Pancreas (tissue), 10 donors: ENCODE measurements around the gene SMYD3. TPM values are rescaled to one million over a fixed set of nuclear protein-coding genes. Genes with fewer than 3 reads are reported as not detected.
"Not testable (repeated sequence)": the region's sequence is repeated elsewhere in the genome, so short reads cannot be mapped to it uniquely, and the experiment has no call there.

Experiments
- ATAC-seq, 4 donors: fragments of 200-7000 bp; cut with Tn5 transposase; one replicate each; pipeline versions ENCODE4 v1.8.0 to v1.9.1; 2020; ENCODE audit warnings: mild to moderate bottlenecking in 4 of 4, moderate library complexity in 4 of 4
- DNase-seq, 6 donors: peaks; one replicate each; pipeline ENCODE4 v3.0.0-alpha.2; 2020
- FAIRE-seq: peaks from 2 replicates; lab custom pipeline; 2012; peaks lifted over from hg19 to GRCh38; lab: Jason Lieb, UNC
- H3K27ac ChIP-seq, 4 donors: fragments of 200-600 bp; sonication (generic); 1 replicate in 3 of 4; 2 replicates in 1 of 4; pipeline versions ENCODE4 v1.5.0 to v1.8.0; 2020
- H3K27me3 ChIP-seq, 4 donors: fragments of 200-600 bp; one replicate each; pipeline ENCODE4 v1.8.0; 2021
- H3K36me3 ChIP-seq, 3 donors: fragments of 200-600 bp; sonication (generic) in 1 of 3; one replicate each; pipeline versions ENCODE4 v1.5.0 to v1.8.0; 2020 to 2021
- H3K4me1 ChIP-seq, 3 donors: fragments of 200-600 bp; one replicate each; pipeline ENCODE4 v1.8.0; 2021
- H3K4me3 ChIP-seq, 4 donors: fragments of 200-600 bp; sonication (generic) in 2 of 4; one replicate each; pipeline versions ENCODE4 v1.5.0 to v1.8.0; 2020 to 2021
- H3K9me3 ChIP-seq, 4 donors: fragments of 200-600 bp; one replicate each; pipeline ENCODE4 v1.8.0; 2021
- CTCF ChIP-seq, 4 donors: fragments of 200-600 bp; sonication (generic) in 3 of 4; IDR thresholded peaks; one replicate each; pipeline versions ENCODE4 v1.5.0 to v1.8.0; 2021; ENCODE audit warnings: antibody characterized with exemption in 4 of 4
- WGBS, 2 donors: extraction: QIAGEN DNeasy Blood & Tissue Kit; methylation state at CpG; one replicate each; pipeline ENCODE4 v1.1.7; 2013; 5-methylcytosine and 5-hydroxymethylcytosine counted together
- intact Hi-C, 3 donors: fragments of 100-400 bp; cut with DNase I; formaldehyde crosslinking; loops; one replicate each; pipeline versions ENCODE4 v1.11.1 to v1.14.2; 2022
- polyA plus RNA-seq, 2 donors: library from polyadenylated mRNA; stranded (reverse); fragments of 200-250 nt; gene quantifications; one replicate each; pipeline ENCODE4 v1.2.3, GENCODE V29; 2013
- total RNA-seq, 6 donors: library from RNA; stranded (reverse); fragmentation: NEBNext Ultra II Directional in 4 of 6; extraction: Animal tissue kit (Norgen Biotek cat#: 25700) in 4 of 6; gene quantifications; one replicate each; pipeline versions ENCODE4 v1.2.1 to v1.2.4, GENCODE V29; 2021 to 2023
- donor health status: healthy with polysubstance abuse.
- donor health status: DM: no; HTN: no; CAD: no; lungs with moderate emphysema.
- donor health status: DM: no; HTN: no; CAD: no.
- donor health status: control.
- donor health status: control.
- donor health status: Bipolar disorder and iron deficiency.
- donor health status: DM: yes; HTN: yes; CAD: no.
- donor health status: DM: no; HTN: no; CAD: no.
- donor health status: DM: no; HTN: no; CAD: no.
- donor health status: DM: yes; HTN: yes; CAD: no.

SMYD3 gene
- total and polyA plus RNA-seq, 8 donors: 4.6 to 10.5 (median 6.7) TPM

GRCh38 chr1:246034630-246035029 is 472.4 kb downstream of the SMYD3 start:
- 89% methylated on average over 12 of the region's 12 CpGs for WGBS, 2 donors
- no peak overlapping the region for H3K27ac ChIP-seq
- TF ChIP-seq CTCF (IDR thresholded peaks at IDR 0.05): no peak
- H3K27me3 ChIP-seq: no peaks in the 10 kb centered on the region
- ATAC-seq: no peak
- intact Hi-C loops: no loop called here
- peaks cover 0 to 7% (median 0%) of the 10 kb centered on the region in 3 donors for H3K4me1 ChIP-seq
- H3K9me3 ChIP-seq: no peaks in the 10 kb centered on the region
- H3K36me3 ChIP-seq: no peaks in the 10 kb centered on the region
- no peak for FAIRE-seq
- no peak for DNase-seq
- H3K4me3 ChIP-seq: no peak overlapping the region

GRCh38 chr1:246032984-246033383 is 474.1 kb downstream of the SMYD3 start:
- no peak for DNase-seq
- intact Hi-C loops: no loop called here
- no peak for ATAC-seq
- no peak overlapping the region for H3K27ac ChIP-seq
- H3K9me3 ChIP-seq: no peaks in the 10 kb centered on the region
- FAIRE-seq: no peak
- no peak for TF ChIP-seq CTCF (IDR thresholded peaks at IDR 0.05)
- WGBS, 2 donors: 91 to 96% methylated on average over 1 of the region's 1 CpG
- no peak overlapping the region for H3K4me3 ChIP-seq
- no peaks in the 10 kb centered on the region for H3K27me3 ChIP-seq
- no peaks in the 10 kb centered on the region for H3K36me3 ChIP-seq
- H3K4me1 ChIP-seq: peaks cover 0 to 4% (median 0%) of the 10 kb centered on the region in 3 donors

GRCh38 chr1:246032031-246032551 is 475.0 kb downstream of the SMYD3 start:
- Histone ChIP-seq H3K27me3 (no peaks in the 10 kb centered on the region), H3K4me3 (no peak overlapping the region), H3K36me3 (no peaks in the 10 kb centered on the region), H3K9me3 (no peaks in the 10 kb centered on the region), H3K27ac (no peak overlapping the region), H3K4me1 (peaks cover 0 to 4% (median 0%) of the 10 kb centered on the region in 3 donors)
- ATAC-seq (peak in 3 of 4 donors; percentile 24 to 49 (median 32)), FAIRE-seq (no peak), DNase-seq (no peak)
- intact Hi-C loops: no loop called here
- WGBS, 2 donors: 30 to 38% methylated on average over 3 of the region's 3 CpGs
- TF ChIP-seq CTCF (IDR thresholded peaks at IDR 0.05): no peak

- Histone ChIP-seq H3K9me3 (no peaks in the 10 kb centered on the region), H3K27me3 (no peaks in the 10 kb centered on the region), H3K4me3 (no peak overlapping the region), H3K27ac (no peak overlapping the region), H3K4me1 (peaks cover 0 to 4% (median 0%) of the 10 kb centered on the region in 3 donors), H3K36me3 (no peaks in the 10 kb centered on the region)
- WGBS, 2 donors: 78 to 91% methylated on average over 1 of the region's 1 CpG
- intact Hi-C loops: no loop called here
- TF ChIP-seq CTCF (IDR thresholded peaks at IDR 0.05): no peak
- ATAC-seq (no peak), FAIRE-seq (no peak), DNase-seq (no peak)
Measured at GRCh38 chr1:246029616-246030015, 477.5 kb downstream of the SMYD3 start.

- 90 to 96% methylated on average over 1 of the region's 1 CpG for WGBS, 2 donors
- FAIRE-seq, H3K36me3 ChIP-seq, H3K27me3 ChIP-seq, H3K9me3 ChIP-seq, H3K4me3 ChIP-seq, DNase-seq, intact Hi-C loops, H3K4me1 ChIP-seq, H3K27ac ChIP-seq, ATAC-seq: not testable (repeated sequence)
Measured at GRCh38 chr1:246024118-246024517, 483.0 kb downstream of the SMYD3 start.
